B cell (primary cell): Measurements from ENCODE around the gene SLC25A38. TPM values are rescaled to one million over a fixed set of nuclear protein-coding genes. Genes with fewer than 3 reads are reported as not detected.
A peak's percentile ranks its signal among the peaks of the same experiment; 100 is the strongest.

Experiments
- ATAC-seq: fragments of 200-7000 bp; cut with Tn5 transposase; one replicate; pipeline ENCODE4 v1.10.0; 2021; ENCODE audit warnings: low read depth, mild to moderate bottlenecking, moderate number of reproducible peaks, moderate library complexity
- CTCF ChIA-PET: fragments of 350-600 bp; sonication (Branson Sonifier 250); formaldehyde crosslinking; loops from one replicate; lab custom pipeline; 2021; ENCODE audit warnings: antibody characterized with exemption, inconsistent platforms; lab: Charles Lee
- POLR2A ChIA-PET: fragments of 350-600 bp; sonication (Branson Sonifier 250); formaldehyde crosslinking; loops from one replicate; lab custom pipeline; 2021; ENCODE audit warnings: antibody characterized with exemption; lab: Charles Lee
- DNase-seq: peaks from one replicate; pipeline ENCODE4 v3.0.0; 2013
- H2AFZ ChIP-seq: 2 replicates; pipeline ENCODE4 v1.6.1; 2012; ENCODE audit warnings: mild to moderate bottlenecking, low read depth, low read length; ENCODE audit not compliant: insufficient read depth, poor library complexity, severe bottlenecking
- H3K27ac ChIP-seq, 2 donors: 1 replicate in 1 of 2; 2 replicates in 1 of 2; pipeline ENCODE4 v1.5.1; 2012 to 2013; ENCODE audit warnings: low read length in 2 of 2, mild to moderate bottlenecking in 2 of 2, moderate library complexity in 1 of 2
- H3K27me3 ChIP-seq, 4 experiments: fragments of 200-600 bp in 1 of 4; sonication (generic) in 1 of 4; replicated peaks in 1 of 4; 1 replicate in 2 of 4; 2 replicates in 2 of 4; pipeline versions ENCODE4 v1.6.1 to v1.7.0; 2013 to 2016; ENCODE audit warnings: low read length in 3 of 4, mild to moderate bottlenecking in 2 of 4, mixed read lengths in 1 of 4, moderate library complexity in 1 of 4; ENCODE audit not compliant: insufficient read depth in 4 of 4, control insufficient read depth in 3 of 4; ENCODE audit errors: control extremely low read depth in 1 of 4
- H3K36me3 ChIP-seq, 2 experiments: replicated peaks in 1 of 2; 1 replicate in 1 of 2; 2 replicates in 1 of 2; pipeline versions ENCODE4 v1.6.1 to v1.7.1; 2013; ENCODE audit warnings: low read length in 1 of 2; ENCODE audit not compliant: insufficient read depth in 2 of 2, control insufficient read depth in 1 of 2; ENCODE audit errors: control extremely low read depth in 1 of 2, extremely low read depth in 1 of 2
- H3K4me1 ChIP-seq, 2 donors: fragments of 200-600 bp in 1 of 2; sonication (generic) in 1 of 2; 1 replicate in 1 of 2; 2 replicates in 1 of 2; pipeline versions ENCODE4 v1.5.1 to v1.6.1; 2013 to 2017; ENCODE audit warnings: low read length in 2 of 2; ENCODE audit not compliant: control insufficient read depth in 2 of 2, insufficient read depth in 2 of 2
- H3K4me2 ChIP-seq: replicated peaks from 2 replicates; pipeline ENCODE3; 2012; ENCODE audit warnings: mild to moderate bottlenecking, low read depth, low read length; ENCODE audit not compliant: poor library complexity, severe bottlenecking
- H3K4me3 ChIP-seq, 5 experiments: fragments of 200-600 bp in 1 of 5; sonication (generic) in 1 of 5; 1 replicate in 3 of 5; 2 replicates in 2 of 5; pipeline versions ENCODE4 v1.5.1 to v1.7.0; 2011 to 2016; ENCODE audit warnings: low read length in 4 of 5, mild to moderate bottlenecking in 4 of 5, low read depth in 2 of 5, control low read depth in 1 of 5, moderate library complexity in 1 of 5; ENCODE audit not compliant: insufficient read depth in 1 of 5; ENCODE audit errors: control extremely low read depth in 1 of 5, extremely low read depth in 1 of 5
- H3K79me2 ChIP-seq: fragments of 200-600 bp; sonication (generic); one replicate; pipeline ENCODE4 v1.6.0; 2016; ENCODE audit warnings: low read length; ENCODE audit not compliant: control insufficient read depth, insufficient read depth
- H3K9ac ChIP-seq: fragments of 200-600 bp; sonication (generic); 2 replicates; pipeline ENCODE4 v1.6.1; 2017; ENCODE audit warnings: mild to moderate bottlenecking, low read length, moderate library complexity
- H3K9me3 ChIP-seq, 3 donors: one replicate each; pipeline versions ENCODE4 v1.6.1 to v1.7.1; 2013; ENCODE audit warnings: low read length in 2 of 3; ENCODE audit not compliant: control insufficient read depth in 2 of 3, insufficient read depth in 1 of 3; ENCODE audit errors: control extremely low read depth in 1 of 3
- H4K20me1 ChIP-seq: 2 replicates; pipeline ENCODE4 v1.6.0; 2012; ENCODE audit warnings: mild to moderate bottlenecking, low read length; ENCODE audit not compliant: insufficient read depth, control insufficient read depth, poor library complexity, severe bottlenecking
- H3K27ac Mint-ChIP-seq: one replicate; pipeline ENCODE4 v1.8.0; 2021; ENCODE audit warnings: mixed read lengths
- H3K27me3 Mint-ChIP-seq: one replicate; pipeline ENCODE4 v1.8.0; 2021; ENCODE audit warnings: mixed read lengths
- H3K4me1 Mint-ChIP-seq: one replicate; pipeline ENCODE4 v1.8.0; 2021; ENCODE audit warnings: mixed read lengths
- H3K4me3 Mint-ChIP-seq: one replicate; pipeline ENCODE4 v1.8.0; 2021; ENCODE audit warnings: mixed read lengths
- H3K9me3 Mint-ChIP-seq: one replicate; pipeline ENCODE4 v1.8.0; 2022; ENCODE audit warnings: mixed read lengths; ENCODE audit not compliant: insufficient read depth
- EZH2 ChIP-seq: IDR thresholded peaks from 2 replicates; pipeline ENCODE4 v1.6.1; 2012; ENCODE audit warnings: borderline replicate concordance, low read depth, mild to moderate bottlenecking, moderate library complexity, low read length; ENCODE audit not compliant: insufficient read depth, poor library complexity, severe bottlenecking
- WGBS: methylation state at CpG from one replicate; pipeline ENCODE4 v1.1.5; 2013; ENCODE audit warnings: missing lambda C conversion rate; ENCODE audit not compliant: insufficient coverage; 5-methylcytosine and 5-hydroxymethylcytosine counted together
- intact Hi-C: fragments of 100-400 bp; cut with micrococcal nuclease; formaldehyde crosslinking; loops from one replicate; pipeline ENCODE4 v1.10.0; 2022
- polyA plus RNA-seq: library from polyadenylated mRNA; depleted of rRNA; stranded (reverse); fragments of >200 nt; gene quantifications from 2 replicates; pipeline ENCODE4 v1.2.3, GENCODE V29; 2012
- total RNA-seq, 2 donors: library from RNA; stranded (reverse); fragments of 120-200 nt in 1 of 2; gene quantifications; 1 replicate in 1 of 2; 2 replicates in 1 of 2; pipeline versions ENCODE4 v1.2.3 to v1.2.4, GENCODE V29; 2013 to 2022
- TF ChIP-seq, protein P1 (sequence below): fragments of 200-600 bp; IDR thresholded peaks from one replicate; pipeline ENCODE4 v1.8.0; 2022; ENCODE audit warnings: antibody characterized with exemption, mild to moderate bottlenecking

The SLC25A38 gene
- total and polyA plus RNA-seq, 2 donors (not counting 1 experiment from before 2014, with no cell fraction given) = 45.5 to 53.0 TPM

DNA sequence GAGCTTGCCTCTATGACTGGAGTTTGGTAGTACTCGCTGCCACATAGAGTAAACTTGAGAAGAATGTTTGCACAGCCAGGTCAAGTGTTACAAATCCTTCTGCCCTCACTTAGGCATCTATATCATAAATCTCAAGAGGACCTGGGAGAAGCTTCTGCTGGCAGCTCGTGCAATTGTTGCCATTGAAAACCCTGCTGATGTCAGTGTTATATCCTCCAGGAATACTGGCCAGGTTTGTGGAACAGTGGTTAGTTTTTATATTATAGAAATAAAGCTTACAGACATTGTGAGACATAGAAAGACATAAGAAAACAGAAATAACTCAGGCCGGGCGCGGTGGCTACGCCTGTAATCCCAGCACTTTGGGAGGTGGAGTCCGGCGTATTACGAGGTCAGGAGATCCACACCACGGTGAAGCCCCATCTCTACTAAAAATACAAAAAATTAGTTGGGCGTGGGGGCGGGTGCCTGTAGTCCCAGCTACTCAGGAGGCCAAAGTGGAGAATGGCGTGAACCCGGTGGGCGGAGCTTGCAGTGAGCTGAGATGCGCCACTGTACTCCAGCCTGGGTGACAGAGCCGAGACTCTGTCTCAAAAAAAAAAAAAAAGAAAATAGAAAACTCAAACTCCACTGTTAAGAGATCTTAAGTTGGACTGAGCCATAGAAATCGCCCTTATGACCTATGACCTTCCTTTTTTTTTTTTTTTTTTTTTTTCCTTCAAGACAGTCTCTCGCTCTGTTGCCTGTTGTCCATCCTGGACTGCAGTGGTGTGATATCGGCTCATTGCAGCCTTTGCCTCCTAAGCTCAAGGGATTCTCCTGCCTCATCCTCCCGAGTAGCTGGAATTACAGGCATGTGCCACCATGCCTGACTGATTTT, 25.6 kb downstream of the SLC25A38 start:
- H3K36me3 ChIP-seq = peaks cover 6 to 59% of the 10 kb centered on the region in 2 experiments
- Mint-ChIP-seq H3K9me3 (no peaks in the 10 kb centered on the region), H3K27ac (peak overlapping the region; percentile 88), H3K4me3 (peak overlapping the region; percentile 89), H3K27me3 (no peaks in the 10 kb centered on the region), H3K4me1 (peaks cover 39% of the 10 kb centered on the region)
- TF ChIP-seq, protein P1, sequence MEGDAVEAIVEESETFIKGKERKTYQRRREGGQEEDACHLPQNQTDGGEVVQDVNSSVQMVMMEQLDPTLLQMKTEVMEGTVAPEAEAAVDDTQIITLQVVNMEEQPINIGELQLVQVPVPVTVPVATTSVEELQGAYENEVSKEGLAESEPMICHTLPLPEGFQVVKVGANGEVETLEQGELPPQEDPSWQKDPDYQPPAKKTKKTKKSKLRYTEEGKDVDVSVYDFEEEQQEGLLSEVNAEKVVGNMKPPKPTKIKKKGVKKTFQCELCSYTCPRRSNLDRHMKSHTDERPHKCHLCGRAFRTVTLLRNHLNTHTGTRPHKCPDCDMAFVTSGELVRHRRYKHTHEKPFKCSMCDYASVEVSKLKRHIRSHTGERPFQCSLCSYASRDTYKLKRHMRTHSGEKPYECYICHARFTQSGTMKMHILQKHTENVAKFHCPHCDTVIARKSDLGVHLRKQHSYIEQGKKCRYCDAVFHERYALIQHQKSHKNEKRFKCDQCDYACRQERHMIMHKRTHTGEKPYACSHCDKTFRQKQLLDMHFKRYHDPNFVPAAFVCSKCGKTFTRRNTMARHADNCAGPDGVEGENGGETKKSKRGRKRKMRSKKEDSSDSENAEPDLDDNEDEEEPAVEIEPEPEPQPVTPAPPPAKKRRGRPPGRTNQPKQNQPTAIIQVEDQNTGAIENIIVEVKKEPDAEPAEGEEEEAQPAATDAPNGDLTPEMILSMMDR = no peak
- no peak for TF ChIP-seq EZH2
- ATAC-seq (no peak), DNase-seq (no peak)
- H3K9ac ChIP-seq = no peak overlapping the region
- ChIA-PET CTCF (interaction anchor here (0.6 to 3.1 kb wide), 6 partner anchors 24 to 1024 kb away, joined by 3 to 9 read pairs (median 4); no protein-coding TSS in a partner anchor), POLR2A (interaction anchor here (1.2 kb wide), 1 partner anchor 24 kb away, joined by 3 read pairs; no protein-coding TSS in a partner anchor)
- WGBS = 84% methylated on average over 14 of the region's 21 CpGs
- intact Hi-C loops = loop anchor here (5.0 kb wide), 1 partner anchor 1271 kb away; the partner anchor contains the start of genes ACAA1 and MYD88
- H3K4me3 ChIP-seq = no peak overlapping the region
- H3K27me3 ChIP-seq = no peaks in the 10 kb centered on the region
- H4K20me1 ChIP-seq = peaks cover 57% of the 10 kb centered on the region
- peaks cover 22 to 35% of the 10 kb centered on the region in 2 donors for H3K4me1 ChIP-seq
- H3K4me2 ChIP-seq = peak overlapping the region; percentile 80
- H2AFZ ChIP-seq = no peak overlapping the region
- H3K79me2 ChIP-seq = peaks cover 33% of the 10 kb centered on the region
- H3K27ac ChIP-seq = peak overlapping the region; percentile 4 to 76
- no peaks in the 10 kb centered on the region for H3K9me3 ChIP-seq
